Esophagus mucosa (tissue), 1 donor: Measurements from ENCODE around the gene QDPR. TPM values are rescaled to one million over a fixed set of nuclear protein-coding genes. Genes with fewer than 3 reads are reported as not detected.

Source experiments
- ATAC-seq: fragments of 200-7000 bp; cut with Tn5 transposase; one replicate; pipeline ENCODE4 v1.9.1; 2020
- total RNA-seq: library from RNA; stranded (reverse); gene quantifications from one replicate; pipeline ENCODE4 v1.2.4, GENCODE V29; 2023
- donor health status: DM: yes; HTN: yes; CAD: no.

The QDPR gene
- total RNA-seq, 1 donor from 2014 or later, result 18.0 TPM

DNA sequence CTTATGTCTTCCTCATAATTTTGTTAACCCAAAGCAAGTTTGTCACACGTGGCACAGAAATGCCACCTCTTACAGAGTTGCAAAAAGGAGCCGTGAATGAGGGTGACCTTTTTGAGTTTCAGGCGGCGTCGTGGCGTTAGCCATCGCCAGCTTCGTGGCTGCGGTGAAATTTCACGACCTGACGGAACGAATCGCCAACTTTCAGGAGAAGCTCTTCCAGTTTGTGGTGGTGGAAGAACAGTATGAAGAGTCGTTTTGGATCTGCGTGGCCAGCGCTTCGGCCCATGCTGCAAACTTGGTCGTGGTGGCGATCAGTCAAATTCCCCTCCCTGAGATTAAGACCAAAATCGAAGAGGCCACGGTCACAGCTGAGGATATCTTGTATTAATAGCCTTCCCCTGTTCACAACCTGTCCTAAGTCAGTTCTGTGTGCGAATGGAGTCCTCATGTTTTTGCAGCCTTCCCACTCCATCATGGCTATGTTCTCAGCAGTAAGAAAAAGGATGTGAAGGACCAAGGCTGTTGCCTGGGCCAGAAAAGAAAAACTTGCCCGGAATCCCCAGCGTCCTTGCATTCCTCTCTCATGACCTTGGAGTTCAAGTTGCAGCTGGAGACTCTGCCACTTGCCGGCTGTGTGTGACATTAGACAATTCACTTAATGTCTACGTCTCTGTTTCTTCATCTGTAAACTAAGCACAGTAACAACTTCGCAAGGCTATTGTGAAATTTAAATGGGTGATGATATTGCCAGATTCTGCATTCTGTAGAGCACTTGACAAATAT is 15.0 kb upstream of the QDPR start:
- no peak for ATAC-seq

DNA sequence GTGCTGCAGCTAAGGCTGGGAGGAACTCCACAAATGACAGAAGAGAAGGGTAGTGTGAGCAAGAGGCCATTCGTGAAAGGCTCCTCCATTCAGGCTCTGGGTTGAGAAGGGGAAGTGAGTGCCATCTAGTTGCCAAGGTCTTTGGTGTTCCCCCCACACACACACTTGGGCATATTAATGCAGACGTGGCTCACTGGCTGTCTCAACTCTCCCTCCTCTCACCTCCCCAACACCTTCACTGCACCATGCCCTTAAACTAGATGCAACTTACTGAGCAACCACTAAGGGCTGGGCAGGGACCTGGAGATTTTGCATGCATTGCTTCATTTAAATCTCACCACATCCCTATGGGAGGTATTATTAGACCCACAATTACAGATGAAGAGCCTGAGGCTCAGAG is 11.8 kb upstream of the QDPR start:
- ATAC-seq, result no peak

DNA sequence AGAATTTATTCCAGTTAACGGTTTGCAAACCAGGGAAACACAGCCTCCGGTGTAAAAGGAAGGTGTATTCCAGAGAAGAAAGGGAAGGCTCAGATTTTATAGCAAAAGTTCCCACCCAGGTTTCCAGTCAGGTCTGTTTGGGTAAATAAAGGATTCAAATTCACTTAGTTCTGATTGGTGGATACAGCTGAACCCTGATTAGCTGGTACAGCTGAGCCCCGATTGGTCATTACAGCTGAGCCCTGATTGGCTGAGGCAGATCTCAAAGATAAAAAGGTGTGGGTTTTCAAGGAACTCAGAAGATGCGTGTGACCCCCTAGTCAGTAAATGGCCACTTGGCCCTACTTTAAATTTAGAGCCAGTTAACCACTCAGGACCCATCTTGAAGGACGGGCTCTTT is 9.7 kb upstream of the QDPR start:
- no peak for ATAC-seq

DNA sequence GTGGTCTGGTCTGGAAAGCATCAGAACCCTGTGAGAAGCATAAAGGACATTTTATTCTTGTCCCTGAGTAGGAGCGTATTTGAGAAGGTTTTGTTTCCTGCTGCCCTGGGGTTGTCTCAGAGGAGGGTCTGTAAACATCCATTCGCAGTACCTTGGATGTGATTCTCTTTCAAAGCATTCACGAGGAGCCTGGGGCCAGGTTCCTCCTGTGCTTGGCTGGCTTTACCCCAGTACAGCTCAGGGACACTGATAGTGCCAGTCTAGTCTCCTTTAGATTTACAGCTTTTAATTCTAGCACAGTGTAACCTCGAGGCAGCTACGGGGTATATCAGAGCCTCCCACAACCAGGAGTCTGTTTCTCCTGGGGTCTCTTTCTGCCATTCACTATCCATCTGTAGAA is 5.8 kb upstream of the QDPR start:
- no peak for ATAC-seq

DNA sequence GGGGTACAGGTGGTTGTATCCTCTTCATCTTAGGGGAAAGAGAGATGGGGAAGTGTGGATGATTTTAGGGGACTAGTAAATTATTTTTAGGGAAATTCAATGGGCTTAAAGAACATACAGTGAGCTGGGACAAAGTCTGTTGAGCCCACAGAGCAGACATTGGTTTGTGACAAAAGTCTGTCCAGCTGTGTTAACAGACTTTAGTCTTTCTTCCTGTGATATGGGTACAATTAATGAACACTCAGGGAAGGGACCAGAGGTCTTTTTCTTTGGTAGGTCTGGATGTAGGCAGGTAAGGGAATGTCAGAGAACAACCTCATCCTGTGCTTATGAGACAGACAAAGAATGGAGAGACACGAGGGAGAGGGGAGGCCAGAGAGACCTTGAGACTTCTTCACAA is 5.1 kb upstream of the QDPR start:
- ATAC-seq, result no peak

DNA sequence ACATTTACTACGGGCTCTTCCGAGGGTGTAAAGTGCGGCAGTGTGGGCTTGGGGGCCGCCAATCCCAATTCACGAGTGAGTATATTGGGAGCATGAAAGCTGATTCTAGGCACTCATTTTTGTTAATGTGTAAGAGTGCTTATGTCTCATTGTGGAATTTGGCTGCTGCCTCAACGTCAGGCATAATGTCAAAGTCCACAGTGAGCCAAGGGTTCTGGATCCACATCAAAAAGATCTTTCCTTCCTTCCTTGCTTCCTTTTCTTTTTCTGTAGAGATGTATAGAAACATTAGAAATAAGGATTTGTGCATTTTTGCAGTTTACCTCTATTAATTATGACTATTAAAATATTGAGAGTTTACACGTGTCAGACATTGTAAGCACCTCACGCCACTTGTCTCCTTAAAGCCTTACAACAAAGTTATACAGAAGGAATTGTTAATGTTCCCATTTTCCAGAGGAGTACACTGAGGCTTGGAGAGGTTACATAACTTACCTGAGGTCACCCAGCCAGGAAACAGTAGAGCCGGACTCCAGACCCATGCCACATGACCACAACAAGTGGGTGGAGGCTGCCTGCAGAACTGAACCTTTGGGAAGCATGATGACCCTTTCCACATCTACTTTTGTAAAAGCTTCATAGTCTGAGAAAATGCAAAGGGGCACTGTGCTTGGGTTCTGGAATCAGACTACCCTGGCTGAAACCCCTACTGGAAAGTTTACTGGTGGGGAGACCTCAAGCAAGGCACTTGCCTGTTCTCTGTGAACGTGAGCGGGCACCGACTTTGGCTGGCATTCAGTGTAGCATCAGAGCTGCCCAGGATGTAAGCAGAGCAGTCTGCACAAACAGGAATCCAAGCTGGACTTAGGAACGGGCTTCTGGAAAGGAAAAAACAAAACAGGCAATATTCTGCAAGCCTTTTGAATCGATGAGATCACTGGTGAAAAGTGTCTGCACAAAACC is 3.8 kb upstream of the QDPR start:
- no peak for ATAC-seq

DNA sequence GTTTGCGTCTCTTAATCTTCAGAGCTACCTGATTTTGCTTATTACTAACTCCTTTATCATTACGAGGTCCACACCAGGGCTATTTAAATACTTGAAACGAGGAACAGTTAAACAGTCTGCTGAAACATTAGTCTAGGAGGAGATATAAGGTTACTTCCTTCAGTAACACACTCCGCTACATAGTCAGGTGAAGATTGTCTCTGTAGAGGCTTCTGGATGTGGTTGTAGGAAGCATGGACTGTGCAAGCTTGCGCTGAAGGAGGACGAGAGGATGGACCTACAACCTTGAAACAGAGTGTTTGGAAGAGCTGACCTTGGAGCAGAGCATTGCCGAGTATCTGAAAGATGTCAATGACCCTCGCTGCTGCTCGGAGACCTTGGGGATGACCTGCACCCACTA is 3.0 kb upstream of the QDPR start, which contains the start of gene CLRN2:
Gene CLRN2, plus strand, starts transcription at position 301 of the 400 bp plus-strand sequence. CDS start 102 bp downstream, outside the sequence.
- no peak for ATAC-seq

DNA sequence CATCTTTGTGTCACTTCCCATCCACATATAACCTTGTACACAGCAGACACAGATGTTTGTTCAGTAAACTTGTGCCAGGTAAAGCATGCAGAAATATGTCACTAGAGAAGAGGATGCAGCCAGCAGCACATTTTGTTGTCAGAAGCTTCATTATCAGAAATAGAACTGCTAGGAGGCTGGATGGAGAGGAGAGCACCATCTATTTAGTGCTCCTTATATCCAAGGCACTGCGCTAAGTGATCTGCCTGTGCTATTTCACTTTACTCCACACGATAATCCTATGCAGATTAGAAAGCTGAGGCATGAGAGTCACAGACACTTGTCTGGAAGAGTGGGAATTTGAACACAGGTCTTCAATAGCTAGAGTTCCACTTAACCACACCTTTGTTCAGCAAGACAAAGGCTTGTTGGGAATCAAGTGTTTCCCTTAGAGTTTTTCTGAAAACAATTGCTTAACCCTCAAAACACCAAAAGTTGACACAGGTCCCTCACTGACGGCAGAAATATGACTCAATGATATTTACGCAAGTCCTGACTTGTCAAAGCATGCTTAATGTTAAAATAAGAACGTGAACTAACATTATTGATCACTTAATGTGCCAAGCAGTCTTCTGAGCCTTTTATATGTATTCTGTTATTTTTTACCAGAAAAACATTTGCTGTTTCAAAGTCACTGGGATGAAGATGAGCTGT is 1.2 kb upstream of the QDPR start:
- ATAC-seq, result peak; percentile 17

DNA sequence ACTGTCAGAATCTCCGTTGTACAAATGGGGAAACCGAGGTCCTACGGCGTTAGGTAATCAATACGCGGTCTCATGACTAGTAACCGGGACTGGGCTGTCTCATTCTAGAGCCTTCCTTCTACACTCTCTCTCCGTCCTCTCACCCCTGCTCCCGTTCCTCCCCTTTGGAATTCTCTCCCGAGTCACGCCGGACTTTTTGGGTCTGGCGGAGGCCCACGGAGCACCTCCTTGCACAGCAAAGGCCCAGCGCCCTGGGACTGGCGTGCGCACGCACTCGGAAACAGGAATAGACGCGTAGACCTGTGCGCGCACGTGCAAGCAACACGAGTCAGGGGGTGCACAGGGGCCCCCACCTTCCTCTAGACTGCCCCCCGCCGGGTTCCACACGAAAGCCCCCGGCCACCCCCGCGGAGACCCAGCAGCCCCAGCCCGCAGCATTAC is 361 bp downstream of the QDPR start:
- ATAC-seq, result peak; percentile 82

DNA sequence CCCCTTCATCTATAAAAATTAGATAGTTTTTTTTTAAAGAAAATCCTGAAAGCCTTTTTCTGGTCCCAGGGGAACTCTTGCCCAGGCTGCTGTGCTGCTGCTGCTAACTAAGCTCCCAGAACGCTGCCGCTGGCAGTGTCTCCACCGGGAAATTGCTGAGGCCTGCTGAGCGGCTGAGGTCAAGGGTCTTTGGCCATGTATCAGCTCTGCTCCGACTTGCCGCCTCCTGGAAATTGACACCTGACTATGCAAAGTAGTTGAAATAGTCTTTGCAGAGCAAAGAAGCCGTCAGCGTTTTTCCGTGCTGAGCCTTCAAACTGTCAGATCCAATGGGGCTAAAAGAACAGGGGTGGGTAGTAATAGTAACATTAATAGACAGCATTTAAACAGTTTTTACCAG is 839 bp downstream of the QDPR start:
- no peak for ATAC-seq

DNA sequence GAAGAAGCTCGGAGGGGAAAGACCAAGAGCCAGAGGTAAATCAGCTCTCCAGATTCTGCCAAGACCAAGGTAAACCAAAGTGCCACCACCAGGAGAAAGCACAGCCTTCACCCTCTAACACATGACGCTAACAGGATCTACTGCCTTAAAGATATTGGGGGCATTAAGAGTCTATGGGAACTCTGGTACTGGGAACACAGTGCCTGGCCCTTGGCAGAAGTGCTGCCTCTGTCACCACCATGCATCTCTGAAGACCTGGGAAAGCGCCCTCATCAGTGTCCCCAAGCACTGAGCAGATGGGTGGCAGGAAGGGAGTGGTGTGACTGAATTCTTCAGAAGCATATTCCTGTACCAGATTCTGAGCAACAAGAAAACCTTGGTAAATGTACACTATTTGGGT is 1.3 kb downstream of the QDPR start:
- no peak for ATAC-seq

DNA sequence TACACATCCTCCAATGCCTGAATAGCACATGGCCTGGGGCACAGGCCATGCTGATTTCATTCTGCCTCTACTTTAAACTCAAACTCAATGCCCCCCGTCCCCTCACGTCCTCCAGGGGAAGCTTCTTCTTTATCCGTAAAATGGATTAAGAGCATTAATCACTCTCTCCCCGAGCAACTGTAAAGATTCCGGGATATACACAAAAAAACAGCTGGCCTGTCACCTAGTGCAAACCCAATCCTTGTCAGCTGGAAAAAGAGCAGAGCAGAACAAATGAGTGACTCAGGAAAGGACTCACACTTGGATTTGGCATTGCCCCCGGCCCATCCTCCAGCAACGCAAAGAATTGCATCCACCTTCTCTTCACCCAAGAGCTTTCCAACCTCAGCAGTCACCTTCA is 7.8 kb downstream of the QDPR start:
- no peak for ATAC-seq

DNA sequence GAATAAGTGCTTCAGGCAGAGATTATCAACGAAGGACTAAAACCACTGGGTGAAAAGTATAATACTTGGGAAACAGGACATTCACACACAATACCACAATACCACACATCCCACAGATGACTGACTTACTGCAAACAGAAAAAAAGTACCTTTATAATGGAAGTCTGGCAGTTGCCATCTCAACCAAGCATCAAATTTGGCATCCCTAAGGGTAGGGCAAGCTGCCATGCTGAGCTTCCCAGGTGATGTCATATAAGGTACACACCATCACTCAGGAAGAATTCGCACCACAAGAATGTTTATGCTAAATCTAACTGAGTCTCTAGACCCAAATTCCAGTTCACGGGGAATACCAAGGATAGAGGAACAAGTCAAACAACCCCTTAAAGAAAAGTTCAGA is 9.1 kb downstream of the QDPR start:
- ATAC-seq, result no peak

DNA sequence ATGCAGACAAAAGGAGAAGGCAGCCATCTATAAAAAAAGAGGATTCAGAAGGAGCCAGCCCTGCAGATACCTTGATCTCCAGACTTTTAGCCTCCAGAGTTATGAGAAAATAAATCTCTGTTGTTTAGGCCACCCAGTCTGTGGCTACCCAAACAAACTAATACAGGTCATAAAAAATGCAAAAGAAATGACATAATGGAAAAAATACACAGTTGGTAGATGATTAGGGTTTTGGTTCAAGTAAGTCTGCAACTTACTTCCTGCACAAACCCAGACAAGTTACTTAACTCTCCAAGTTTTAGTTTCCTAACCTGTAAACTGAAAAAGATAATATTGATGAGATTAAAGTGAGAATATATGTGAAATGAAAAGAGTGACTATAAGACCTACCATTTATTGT is 11.3 kb downstream of the QDPR start:
- ATAC-seq, result no peak

DNA sequence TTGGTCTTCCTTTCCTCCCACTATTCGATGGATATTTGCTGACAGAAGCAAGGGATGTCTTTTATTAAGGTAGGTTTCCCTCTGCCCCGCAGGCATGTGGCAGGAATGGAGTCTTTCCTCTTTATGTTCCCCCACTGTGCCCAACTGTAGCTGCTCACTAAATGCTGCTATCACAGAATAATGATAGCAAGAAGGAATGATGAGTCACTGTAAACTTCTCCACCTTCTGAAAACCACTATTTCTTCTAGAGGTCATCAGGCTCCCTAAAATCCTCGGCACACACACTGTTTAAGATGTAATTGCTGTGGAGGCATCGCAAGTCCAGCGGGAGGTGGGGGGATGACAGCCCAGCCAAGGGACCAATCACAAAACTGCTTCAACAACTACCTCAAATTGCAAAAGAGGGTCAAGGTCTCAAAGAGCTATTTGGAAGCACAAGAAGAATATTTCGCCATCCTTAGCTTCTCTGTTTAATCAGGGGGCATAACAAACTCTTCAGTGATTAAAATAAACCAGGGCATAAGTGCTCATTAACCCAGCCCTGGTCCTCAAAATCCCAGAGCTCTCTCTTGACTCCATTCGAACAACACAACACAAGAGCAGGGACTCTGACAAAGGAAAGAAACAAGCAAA is 13.9 kb downstream of the QDPR start:
- ATAC-seq, result no peak

DNA sequence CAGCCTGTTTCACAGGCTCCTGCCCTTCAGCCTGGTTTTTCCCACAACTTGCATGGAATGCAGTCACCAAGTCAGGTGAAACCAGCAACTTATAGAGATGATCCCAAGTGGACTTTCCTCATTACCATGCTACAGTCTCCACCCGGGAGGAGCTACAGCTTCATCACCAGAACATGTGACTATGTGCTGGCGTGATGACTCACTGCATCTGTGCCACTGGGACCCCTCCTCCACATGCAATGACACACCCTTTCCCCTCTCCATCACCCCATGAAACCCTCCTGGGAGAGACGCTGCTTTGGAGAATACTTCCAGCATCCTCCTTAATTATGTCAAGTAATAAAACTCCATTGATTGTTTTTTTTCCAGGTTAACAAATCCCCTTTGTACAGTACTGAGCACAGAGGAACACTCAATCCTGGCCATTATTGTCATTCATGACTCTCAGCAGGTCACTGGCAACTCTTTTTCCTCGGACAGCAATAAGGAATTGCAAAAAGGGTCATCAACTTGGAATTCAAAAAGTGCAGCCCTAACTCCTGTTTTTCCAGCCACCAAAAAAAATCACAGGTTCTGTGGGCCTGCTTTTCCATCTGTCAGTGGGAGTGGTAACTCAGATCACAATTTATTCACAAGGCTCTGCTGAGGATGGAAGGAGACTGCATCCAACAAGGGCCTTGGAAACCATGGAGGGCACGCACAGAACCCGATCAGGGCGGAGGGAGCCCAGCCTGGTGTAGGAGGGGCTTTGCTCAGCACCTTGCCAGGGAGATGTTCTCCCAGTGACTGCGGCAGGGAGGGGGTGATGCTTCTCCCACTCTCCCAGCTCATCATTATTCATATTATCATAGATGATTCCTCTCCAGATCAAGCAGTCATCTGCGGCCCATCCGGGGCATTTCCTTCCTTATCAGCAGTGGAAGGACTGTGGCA is 17.4 kb downstream of the QDPR start:
- peak; percentile 11 for ATAC-seq

DNA sequence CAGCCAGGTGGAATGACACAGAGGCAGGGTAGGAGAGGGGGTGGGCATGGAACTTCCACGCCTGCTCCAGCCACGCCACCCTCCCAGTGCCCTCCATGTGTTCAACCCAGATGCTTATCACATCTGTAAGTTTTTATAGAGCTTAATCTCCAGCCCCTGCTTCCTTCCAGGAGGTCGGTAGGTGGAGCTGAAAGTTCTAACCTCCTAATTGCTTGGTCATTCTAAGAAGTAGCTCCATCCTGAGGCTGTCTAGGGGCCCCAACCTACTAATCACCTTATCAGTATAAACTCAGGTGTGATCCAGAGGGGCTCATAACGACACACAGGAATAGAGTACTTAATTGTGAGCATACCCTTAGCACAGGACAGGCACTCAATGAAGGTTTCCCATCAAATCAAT is 18.3 kb downstream of the QDPR start:
- ATAC-seq, result no peak

DNA sequence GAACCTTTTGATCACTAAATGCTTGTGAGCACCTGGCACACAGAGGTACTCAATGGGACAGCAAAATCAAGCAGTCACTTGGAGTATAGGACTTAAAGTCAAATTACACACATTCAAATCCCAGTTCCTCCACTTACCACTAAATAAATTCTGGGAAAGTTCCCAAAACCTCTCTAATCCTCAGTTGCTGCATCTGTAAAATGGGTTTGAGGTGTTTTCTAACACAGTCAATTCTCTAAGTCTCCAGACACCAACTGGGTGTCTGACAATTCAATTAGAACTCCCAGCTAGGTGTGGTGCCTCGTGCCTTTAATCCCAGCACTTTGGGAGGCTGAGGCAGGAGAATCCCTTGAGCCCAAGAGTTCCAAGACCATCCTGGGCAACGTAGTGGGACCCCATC is 19.0 kb downstream of the QDPR start:
- ATAC-seq, result no peak

DNA sequence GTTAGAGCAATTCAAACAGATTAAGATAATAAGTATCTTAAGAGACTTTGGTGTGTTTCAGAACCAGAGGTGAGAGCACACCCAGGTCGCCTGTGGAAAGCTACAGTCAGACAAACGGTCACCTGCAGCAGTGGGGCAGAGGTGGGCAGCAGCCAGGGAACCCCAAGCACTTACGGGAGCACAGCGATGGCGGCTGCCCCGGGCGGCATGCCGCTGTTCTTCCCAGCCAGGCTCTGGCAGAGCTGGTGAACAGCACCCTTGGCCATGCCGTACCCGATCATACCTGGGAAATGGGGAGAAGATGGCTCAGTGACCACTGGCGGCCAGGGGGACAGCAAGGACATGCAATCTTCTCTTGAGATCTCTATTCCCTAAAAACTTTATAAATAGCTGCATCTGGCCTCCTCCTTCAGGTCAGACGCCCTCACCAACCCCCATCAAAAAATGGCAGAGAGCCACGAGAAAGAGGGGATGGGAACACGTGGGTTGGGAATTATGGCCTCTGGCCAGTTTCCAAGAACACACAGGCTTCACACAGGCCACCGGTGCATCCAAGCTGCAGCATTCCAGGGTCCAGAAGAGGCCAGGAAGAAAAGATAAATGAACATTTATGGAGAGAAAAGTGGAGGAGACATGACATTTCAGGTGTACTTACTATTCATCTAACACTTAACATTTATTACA is 19.7 kb downstream of the QDPR start:
- no peak for ATAC-seq

DNA sequence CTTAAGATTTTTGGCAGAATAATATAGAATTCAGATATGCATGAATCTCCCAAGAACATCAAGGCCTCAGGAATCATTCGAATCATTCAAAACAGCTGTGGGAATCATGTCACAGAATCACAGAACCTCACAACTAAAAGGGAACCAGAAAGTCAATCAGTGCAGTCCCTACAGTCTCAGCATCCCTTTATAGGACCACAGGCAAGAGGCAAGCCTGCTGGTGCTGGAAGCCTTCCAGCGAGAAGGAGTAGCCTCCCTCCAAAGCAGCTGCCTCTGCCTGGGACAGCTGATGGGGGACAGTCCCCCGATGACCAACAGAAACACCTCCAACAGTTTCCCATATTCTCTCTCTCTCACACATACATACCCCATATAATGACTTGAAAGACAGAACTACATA is 20.7 kb downstream of the QDPR start:
- no peak for ATAC-seq

DNA sequence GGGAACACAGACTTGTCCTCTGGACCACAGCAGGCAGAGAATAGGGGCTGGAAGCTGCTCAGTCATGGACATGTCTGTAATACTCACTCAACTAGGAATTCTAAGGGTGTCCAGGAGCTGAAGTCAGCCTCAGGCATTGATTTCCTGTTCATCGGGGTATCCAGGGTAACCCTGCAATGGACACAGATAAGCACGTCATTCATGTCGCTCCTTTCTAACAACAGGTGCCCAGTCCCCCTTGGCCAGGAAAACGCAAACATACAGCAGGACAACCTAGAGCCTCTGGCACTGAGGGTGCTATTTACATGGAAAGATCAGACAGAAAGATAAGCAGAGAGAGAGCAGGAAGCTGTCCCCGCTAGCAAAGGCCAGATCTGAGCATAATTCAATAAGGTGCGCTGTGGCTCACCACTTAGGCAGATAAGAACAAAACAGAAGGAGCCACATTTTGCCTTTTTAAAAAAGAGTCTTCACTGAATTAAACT is 21.3 kb downstream of the QDPR start:
- ATAC-seq, result no peak
